ENCODE measurements around the gene DLGAP1. TPM values are rescaled to one million over a fixed set of nuclear protein-coding genes. Genes with fewer than 3 reads are reported as not detected.

Gene DLGAP1
- total RNA-seq, 1 donor from 2014 or later = 2.0 TPM

DNA sequence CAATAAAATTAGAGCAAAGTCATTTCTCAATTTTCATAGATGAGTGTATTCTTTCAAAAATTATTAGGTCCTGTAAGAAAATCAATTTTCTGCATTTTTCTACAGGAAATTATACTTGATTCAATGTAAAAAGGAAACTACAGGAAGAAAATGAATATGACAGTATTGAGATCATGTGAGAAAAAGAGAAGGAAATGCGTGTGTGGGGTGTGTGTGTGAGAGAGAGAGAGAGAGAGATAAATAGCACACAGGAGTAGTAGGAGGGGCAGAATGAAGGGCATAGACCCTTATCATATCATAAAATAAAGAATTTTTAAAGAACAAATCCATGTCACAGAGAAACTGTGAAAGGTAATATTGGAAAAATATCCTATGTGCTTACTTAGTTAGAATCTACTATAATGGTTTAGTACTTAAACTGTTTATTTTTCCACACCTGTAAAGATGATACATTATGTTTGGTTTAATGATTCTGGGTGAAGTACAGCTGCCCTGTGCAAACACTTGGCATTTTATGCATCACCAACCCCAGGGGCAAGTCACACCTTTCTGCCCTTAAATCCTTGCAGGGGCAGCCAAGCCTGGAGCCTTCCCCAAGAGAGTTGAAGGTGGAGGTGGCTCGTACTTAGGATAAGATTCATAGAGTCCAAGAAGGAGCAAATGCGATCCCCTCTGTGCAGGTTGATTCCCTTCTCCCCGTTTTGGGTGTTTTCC lies 728.7 kb downstream of the DLGAP1 start:
- no peak overlapping the region for H3K4me3 ChIP-seq
- no peaks in the 10 kb centered on the region for H3K36me3 ChIP-seq
- H3K4me1 ChIP-seq = peaks cover 0 to 2% of the 10 kb centered on the region in 2 donors
- intact Hi-C loops (cut with DNase I) = no loop called here
- DNase-seq (ENCODE audit: low spot score in 2 of 2) = no peak
- TF ChIP-seq, protein P1, sequence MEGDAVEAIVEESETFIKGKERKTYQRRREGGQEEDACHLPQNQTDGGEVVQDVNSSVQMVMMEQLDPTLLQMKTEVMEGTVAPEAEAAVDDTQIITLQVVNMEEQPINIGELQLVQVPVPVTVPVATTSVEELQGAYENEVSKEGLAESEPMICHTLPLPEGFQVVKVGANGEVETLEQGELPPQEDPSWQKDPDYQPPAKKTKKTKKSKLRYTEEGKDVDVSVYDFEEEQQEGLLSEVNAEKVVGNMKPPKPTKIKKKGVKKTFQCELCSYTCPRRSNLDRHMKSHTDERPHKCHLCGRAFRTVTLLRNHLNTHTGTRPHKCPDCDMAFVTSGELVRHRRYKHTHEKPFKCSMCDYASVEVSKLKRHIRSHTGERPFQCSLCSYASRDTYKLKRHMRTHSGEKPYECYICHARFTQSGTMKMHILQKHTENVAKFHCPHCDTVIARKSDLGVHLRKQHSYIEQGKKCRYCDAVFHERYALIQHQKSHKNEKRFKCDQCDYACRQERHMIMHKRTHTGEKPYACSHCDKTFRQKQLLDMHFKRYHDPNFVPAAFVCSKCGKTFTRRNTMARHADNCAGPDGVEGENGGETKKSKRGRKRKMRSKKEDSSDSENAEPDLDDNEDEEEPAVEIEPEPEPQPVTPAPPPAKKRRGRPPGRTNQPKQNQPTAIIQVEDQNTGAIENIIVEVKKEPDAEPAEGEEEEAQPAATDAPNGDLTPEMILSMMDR (IDR thresholded peaks at IDR 0.05) = no peak
- H3K27ac ChIP-seq = no peak overlapping the region
- H3K27me3 ChIP-seq = no peaks in the 10 kb centered on the region
- no peaks in the 10 kb centered on the region for H3K9me3 ChIP-seq

DNA sequence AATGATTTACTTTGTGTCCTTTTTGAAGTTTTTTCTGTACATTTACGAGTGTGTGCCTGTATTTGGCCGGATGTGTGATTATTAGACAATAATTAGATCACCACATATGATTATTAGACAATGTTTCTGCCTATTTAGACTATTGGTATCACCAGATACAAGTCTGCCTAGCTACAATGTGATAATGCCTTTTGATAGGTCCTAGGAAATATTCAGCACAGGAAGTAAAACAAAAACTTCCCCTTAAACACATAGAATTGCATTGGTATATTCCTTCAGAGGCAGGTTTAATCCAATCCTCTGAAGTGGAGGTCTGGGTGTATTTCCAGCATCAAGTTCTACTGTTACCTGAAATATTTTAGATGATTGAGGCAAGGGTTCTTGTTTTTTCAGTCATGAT lies 730.0 kb downstream of the DLGAP1 start:
- H3K36me3 ChIP-seq = no peaks in the 10 kb centered on the region
- intact Hi-C loops (cut with DNase I) = no loop called here
- TF ChIP-seq, protein P1 (IDR thresholded peaks at IDR 0.05) = no peak
- H3K4me1 ChIP-seq = peaks cover 0 to 2% of the 10 kb centered on the region in 2 donors
- no peak overlapping the region for H3K4me3 ChIP-seq
- no peak overlapping the region for H3K27ac ChIP-seq
- H3K27me3 ChIP-seq = no peaks in the 10 kb centered on the region
- no peak for DNase-seq (ENCODE audit: low spot score in 2 of 2)
- no peaks in the 10 kb centered on the region for H3K9me3 ChIP-seq

DNA sequence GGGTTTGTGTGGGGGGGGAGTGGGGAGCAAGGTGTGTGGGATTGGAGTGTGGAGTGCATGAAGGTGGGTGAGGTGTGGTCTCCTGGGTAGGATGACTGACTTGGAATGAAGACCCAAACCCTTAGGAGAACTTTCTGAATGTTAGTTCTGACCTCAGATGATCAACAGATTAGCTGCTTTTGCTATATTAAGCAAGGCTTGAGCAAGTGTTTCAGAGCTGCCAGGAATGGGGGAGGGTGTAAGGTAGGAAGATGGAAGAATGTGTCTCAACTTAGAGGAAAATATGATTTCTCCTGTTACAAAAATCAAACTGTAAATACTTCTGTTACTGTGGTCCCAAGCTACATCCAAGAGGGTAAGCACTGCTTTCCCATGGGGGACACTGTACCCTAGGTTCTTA lies 731.6 kb downstream of the DLGAP1 start:
- no peaks in the 10 kb centered on the region for H3K36me3 ChIP-seq
- no peak overlapping the region for H3K4me3 ChIP-seq
- TF ChIP-seq, protein P1 (IDR thresholded peaks at IDR 0.05) = no peak
- H3K9me3 ChIP-seq = no peaks in the 10 kb centered on the region
- H3K27me3 ChIP-seq = no peaks in the 10 kb centered on the region
- DNase-seq (ENCODE audit: low spot score in 2 of 2) = no peak
- no peak overlapping the region for H3K27ac ChIP-seq
- H3K4me1 ChIP-seq = peaks cover 0 to 2% of the 10 kb centered on the region in 2 donors
- intact Hi-C loops (cut with DNase I) = no loop called here

DNA sequence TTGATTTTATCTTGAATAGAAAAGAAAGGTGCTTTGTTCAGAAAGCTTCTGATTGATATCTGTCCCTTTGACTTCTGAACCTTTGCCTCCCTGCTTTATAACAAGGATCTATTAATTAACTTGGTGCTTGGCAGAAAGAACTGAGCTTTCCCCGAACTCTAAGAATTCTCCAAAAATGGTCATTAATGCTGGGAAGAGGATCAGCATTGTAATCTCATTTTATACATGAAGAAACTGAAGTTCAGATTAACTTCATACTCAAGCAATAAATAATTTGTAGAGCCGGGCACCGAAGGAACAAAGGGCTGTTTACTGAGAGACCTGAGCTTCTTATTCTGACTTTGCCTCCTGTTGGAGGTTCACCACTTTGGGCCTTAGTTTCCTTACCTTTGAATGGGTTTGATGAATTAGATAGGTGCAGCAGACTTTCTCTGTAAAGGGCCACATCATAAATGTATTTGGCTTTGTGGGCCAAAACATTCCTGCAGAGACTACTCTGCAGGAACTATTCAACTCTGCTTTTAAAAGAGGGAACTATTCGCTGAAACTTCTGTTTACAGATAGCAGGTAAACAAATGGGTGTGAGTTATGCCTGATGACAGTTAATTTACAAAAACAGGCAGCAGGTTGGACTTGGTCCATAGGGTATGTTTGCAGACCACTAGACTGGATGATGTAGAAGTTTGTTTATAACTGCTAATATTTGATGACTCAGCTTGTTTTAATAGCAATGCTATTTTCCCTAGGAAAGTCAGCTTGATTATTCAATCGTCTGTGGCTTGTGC lies 732.3 kb downstream of the DLGAP1 start:
- Histone ChIP-seq H3K9me3 (no peaks in the 10 kb centered on the region), H3K27me3 (no peaks in the 10 kb centered on the region), H3K4me1 (peaks cover 0 to 2% of the 10 kb centered on the region in 2 donors), H3K27ac (no peak overlapping the region), H3K36me3 (no peaks in the 10 kb centered on the region), H3K4me3 (no peak overlapping the region)
- DNase-seq (ENCODE audit: low spot score in 2 of 2) = no peak
- TF ChIP-seq, protein P1 (IDR thresholded peaks at IDR 0.05) = no peak
- intact Hi-C loops (cut with DNase I) = no loop called here

DNA sequence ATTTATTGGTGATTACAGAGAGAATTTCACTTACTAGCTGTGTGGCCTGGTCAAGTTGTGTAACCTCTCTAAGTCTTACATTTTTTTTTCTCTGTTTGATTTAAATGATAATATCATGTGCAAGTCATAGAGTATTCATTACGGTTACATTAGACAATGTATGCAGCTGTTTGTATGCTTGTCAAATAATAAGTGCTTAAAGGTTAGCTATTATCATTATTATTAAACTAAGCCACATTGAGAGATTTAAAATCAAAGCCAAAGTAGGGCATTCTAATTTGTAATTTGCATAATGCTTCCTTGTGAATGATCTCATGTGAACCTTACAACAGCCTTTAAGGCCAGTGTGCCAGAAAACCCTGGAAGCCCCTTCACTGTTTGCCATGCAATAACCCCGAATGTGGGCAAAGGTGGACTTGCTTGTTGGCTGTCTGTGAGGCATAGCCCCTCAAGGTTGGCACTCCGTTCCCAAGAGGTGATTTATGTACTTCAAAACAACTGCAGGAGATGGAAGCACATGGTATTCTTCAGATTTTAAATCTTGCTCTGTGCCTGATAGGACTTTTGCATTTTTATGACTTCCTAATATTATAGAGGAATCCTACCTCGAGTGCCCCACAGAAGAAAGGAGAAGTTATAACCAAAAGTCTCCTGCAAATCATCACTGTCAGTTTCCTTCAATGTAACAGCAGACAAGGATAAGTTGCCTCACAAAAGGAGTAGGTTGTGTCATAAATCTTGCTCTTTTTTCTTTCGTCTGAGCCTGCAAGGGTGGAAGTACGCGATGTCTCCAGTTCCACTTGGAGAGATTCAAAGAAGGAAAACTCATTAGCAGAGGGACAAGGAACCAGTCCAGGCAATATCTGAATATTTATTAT lies 733.1 kb downstream of the DLGAP1 start:
- H3K4me3 ChIP-seq = no peak overlapping the region
- H3K9me3 ChIP-seq = no peaks in the 10 kb centered on the region
- no peaks in the 10 kb centered on the region for H3K36me3 ChIP-seq
- peaks cover 0 to 2% of the 10 kb centered on the region in 2 donors for H3K4me1 ChIP-seq
- DNase-seq (ENCODE audit: low spot score in 2 of 2) = no peak
- intact Hi-C loops (cut with DNase I) = no loop called here
- H3K27ac ChIP-seq = no peak overlapping the region
- TF ChIP-seq, protein P1 (IDR thresholded peaks at IDR 0.05) = no peak
- no peaks in the 10 kb centered on the region for H3K27me3 ChIP-seq

All from ascending aorta (tissue), 2 donors.